ENCODE results near the gene PDE6G.
"Not testable (repeated sequence)": the region's sequence is repeated elsewhere in the genome, so short reads cannot be mapped to it uniquely, and the experiment has no call there.

Gene PDE6G

GRCh38 chr17:81687770-81688541 is 31.6 kb upstream of the PDE6G start:
- DNase-seq (ENCODE audit: low spot score) = no peak

GRCh38 chr17:81686614-81687013 is 30.3 kb upstream of the PDE6G start:
- no peak for DNase-seq (ENCODE audit: low spot score)

- no peak for DNase-seq (ENCODE audit: low spot score)
These were observed 28.8 kb upstream of the PDE6G start for GRCh38 chr17:81685108-81685507.

- DNase-seq (ENCODE audit: low spot score) = no peak
These were observed 28.1 kb upstream of the PDE6G start for GRCh38 chr17:81684442-81684911.

GRCh38 chr17:81683584-81684441 is 27.5 kb upstream of the PDE6G start, which contains the start of the genes ARL16 and HGS:
TSS of gene ARL16 (minus strand) at chr17:81683797. CDS start at chr17:81683753, 44 bp downstream.
TSS of gene HGS (plus strand) at chr17:81684011. CDS start at chr17:81684067, 56 bp downstream.
- DNase-seq (ENCODE audit: low spot score) = peak; percentile 100

- DNase-seq (ENCODE audit: low spot score) = no peak
These were observed 26.9 kb upstream of the PDE6G start for GRCh38 chr17:81683208-81683583.

- no peak for DNase-seq (ENCODE audit: low spot score)
These were observed 26.3 kb upstream of the PDE6G start for GRCh38 chr17:81682565-81683207.

GRCh38 chr17:81681672-81682071 is 25.3 kb upstream of the PDE6G start:
- DNase-seq (ENCODE audit: low spot score) = no peak

GRCh38 chr17:81680150-81680549 is 23.8 kb upstream of the PDE6G start:
- DNase-seq (ENCODE audit: low spot score) = no peak

- no peak for DNase-seq (ENCODE audit: low spot score)
These were observed 20.6 kb upstream of the PDE6G start for GRCh38 chr17:81676906-81677305.

- not testable (repeated sequence) for DNase-seq (ENCODE audit: low spot score)
These were observed 19.3 kb upstream of the PDE6G start for GRCh38 chr17:81675515-81676221.

GRCh38 chr17:81673561-81674258 is 17.4 kb upstream of the PDE6G start:
- no peak for DNase-seq (ENCODE audit: low spot score)

GRCh38 chr17:81672954-81673353 is 16.6 kb upstream of the PDE6G start:
- no peak for DNase-seq (ENCODE audit: low spot score)

GRCh38 chr17:81672504-81672903 is 16.2 kb upstream of the PDE6G start:
- DNase-seq (ENCODE audit: low spot score) = no peak

GRCh38 chr17:81667754-81668153 is 11.4 kb upstream of the PDE6G start:
- DNase-seq (ENCODE audit: low spot score) = no peak

- peak; percentile 95 for DNase-seq (ENCODE audit: low spot score)
These were observed 10.2 kb upstream of the PDE6G start, which contains the start of the genes CCDC137 and OXLD1 for GRCh38 chr17:81666342-81667191. TSS of gene CCDC137 (plus strand) at chr17:81666737. CDS start at chr17:81666767, 30 bp downstream. TSS of gene OXLD1 (minus strand) at chr17:81666605. CDS start at chr17:81666577, 28 bp downstream.

GRCh38 chr17:81666092-81666341 is 9.7 kb upstream of the PDE6G start:
- no peak for DNase-seq (ENCODE audit: low spot score)

GRCh38 chr17:81665205-81666091 is 9.1 kb upstream of the PDE6G start:
- DNase-seq (ENCODE audit: low spot score) = no peak

GRCh38 chr17:81664051-81664470 is 7.7 kb upstream of the PDE6G start:
- DNase-seq (ENCODE audit: low spot score) = no peak
